Esophagus squamous epithelium (tissue), 4 donors: ENCODE results near the gene HOXA7.

ENCODE experiments used
- POLR2A ChIP-seq, 4 donors: fragments of 450-650 bp; IDR thresholded peaks; one replicate each; pipeline ENCODE4 v1.6.1; 2017; ENCODE audit warnings: antibody characterized with exemption in 4 of 4, mild to moderate bottlenecking in 4 of 4, moderate library complexity in 3 of 4
- TF ChIP-seq, protein P1 (sequence below), 6 experiments: fragments of 450-650 bp in 4 of 6; fragments of 200-600 bp in 2 of 6; sonication (generic) in 2 of 6; IDR thresholded peaks; one replicate each; pipeline ENCODE4 v1.5.1; 2016 to 2019; ENCODE audit warnings: antibody characterized with exemption in 6 of 6, mild to moderate bottlenecking in 4 of 6, moderate library complexity in 4 of 6

DNA sequence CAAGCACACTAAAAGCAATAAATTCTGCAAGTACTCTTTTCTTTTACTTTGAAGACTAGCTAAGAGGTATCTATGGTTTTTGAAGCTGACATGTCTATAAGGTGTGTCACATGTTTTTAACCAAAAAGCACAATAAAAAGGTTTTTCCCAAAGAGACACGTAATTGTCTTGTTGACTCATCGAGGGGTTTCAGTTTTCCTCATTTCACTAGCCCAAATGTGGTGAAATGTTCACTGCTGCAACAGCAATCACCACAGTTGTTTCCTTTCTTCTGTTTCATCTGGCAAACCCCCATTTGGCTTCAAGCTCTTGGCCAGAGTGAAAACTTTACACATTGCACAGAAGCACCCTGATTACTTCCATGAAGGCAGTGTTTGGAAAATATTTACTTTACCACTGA lies 22.1 kb downstream of the HOXA7 start:
- TF ChIP-seq, protein P1, sequence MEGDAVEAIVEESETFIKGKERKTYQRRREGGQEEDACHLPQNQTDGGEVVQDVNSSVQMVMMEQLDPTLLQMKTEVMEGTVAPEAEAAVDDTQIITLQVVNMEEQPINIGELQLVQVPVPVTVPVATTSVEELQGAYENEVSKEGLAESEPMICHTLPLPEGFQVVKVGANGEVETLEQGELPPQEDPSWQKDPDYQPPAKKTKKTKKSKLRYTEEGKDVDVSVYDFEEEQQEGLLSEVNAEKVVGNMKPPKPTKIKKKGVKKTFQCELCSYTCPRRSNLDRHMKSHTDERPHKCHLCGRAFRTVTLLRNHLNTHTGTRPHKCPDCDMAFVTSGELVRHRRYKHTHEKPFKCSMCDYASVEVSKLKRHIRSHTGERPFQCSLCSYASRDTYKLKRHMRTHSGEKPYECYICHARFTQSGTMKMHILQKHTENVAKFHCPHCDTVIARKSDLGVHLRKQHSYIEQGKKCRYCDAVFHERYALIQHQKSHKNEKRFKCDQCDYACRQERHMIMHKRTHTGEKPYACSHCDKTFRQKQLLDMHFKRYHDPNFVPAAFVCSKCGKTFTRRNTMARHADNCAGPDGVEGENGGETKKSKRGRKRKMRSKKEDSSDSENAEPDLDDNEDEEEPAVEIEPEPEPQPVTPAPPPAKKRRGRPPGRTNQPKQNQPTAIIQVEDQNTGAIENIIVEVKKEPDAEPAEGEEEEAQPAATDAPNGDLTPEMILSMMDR (IDR thresholded peaks at IDR 0.05): no peak
- TF ChIP-seq POLR2A (IDR thresholded peaks at IDR 0.05): no peak
